ENCODE results near the gene SCO2.
A peak's percentile ranks its signal among the peaks of the same experiment; 100 is the strongest.
"Not testable (repeated sequence)": the region's sequence is repeated elsewhere in the genome, so short reads cannot be mapped to it uniquely, and the experiment has no call there.

Gene SCO2

GRCh38 chr22:50550395-50550794, 25.0 kb upstream of the SCO2 start:
- DNase-seq = no peak

- no peak for DNase-seq
Observed at GRCh38 chr22:50548921-50549790, 23.8 kb upstream of the SCO2 start.

DNA sequence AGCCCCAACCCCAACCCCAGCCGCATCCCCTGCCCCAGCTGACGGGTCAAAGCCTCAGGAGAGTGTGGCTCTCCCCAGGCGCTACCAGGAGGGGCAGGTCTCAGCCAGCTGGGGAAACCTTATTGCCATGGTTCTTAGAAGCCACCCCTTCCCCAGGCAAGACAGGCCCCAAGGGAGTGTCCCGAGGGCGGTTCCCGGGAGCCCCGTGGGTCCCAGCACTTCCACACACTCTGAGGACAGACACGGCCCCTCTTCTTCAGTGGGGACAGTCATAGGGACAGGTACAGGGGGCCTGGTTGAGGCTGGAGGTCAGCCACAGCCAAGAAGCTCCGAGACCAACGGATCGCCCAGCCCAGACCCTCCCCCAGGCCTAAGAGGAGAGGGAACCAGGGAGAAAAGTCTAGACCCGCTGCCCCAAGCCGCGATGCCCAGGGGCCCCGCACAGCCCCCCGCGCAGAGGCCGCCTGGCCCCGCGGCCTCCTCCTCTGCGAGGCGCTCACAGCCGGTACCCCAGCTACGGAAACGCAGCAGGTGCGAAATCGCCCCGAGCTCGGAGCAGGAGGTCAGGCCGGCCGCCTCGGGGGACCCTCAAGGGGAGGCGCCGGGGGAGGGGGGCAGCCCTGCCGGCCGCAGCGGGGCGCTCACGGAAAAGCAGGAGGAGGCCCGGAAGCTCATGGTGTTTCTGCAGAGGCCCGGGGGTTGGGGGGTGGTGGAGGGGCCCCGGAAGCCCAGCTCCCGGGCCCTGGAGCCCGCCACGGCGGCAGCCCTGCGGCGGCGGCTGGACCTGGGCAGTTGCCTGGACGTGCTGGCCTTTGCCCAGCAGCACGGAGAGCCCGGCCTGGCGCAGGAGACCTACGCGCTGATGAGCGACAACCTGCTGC, 22.9 kb upstream of the SCO2 start:
- no peak for DNase-seq

DNA sequence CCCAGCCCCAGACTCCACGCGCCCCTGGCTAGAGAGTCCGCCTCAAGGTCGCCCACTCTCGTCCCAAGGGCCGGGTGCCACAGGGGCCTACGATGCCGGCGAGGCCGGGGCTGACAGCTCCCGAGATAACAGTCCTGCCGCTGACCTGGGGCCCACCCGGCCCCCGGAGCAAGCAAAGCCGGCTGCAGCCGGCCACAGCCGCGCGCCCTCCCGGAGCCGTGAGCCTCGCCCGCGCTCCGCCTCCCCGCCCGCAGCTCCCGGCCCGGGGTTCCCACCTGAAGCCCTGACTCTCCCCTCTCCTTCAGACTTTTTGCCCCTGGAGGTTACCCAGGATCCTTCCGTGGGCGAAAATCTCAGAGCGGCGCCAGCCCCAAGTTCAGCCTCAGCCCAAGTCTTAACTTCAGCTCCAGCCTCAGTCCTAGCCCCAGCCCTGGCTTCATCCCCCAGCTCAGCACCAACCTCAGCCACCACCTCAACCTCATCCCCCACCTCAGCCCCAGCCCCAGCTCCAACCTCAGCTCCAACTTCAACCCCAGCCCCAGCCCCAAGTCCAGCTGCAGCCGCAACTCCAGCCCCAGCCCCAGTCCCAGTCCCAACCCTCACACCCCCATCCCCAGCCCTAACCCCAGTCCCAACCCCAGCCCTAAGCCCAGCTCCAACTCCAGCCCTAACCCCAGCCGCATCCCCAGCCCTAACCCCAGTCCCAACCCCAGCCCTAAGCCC, 22.0 kb upstream of the SCO2 start:
- DNase-seq = no peak

DNA sequence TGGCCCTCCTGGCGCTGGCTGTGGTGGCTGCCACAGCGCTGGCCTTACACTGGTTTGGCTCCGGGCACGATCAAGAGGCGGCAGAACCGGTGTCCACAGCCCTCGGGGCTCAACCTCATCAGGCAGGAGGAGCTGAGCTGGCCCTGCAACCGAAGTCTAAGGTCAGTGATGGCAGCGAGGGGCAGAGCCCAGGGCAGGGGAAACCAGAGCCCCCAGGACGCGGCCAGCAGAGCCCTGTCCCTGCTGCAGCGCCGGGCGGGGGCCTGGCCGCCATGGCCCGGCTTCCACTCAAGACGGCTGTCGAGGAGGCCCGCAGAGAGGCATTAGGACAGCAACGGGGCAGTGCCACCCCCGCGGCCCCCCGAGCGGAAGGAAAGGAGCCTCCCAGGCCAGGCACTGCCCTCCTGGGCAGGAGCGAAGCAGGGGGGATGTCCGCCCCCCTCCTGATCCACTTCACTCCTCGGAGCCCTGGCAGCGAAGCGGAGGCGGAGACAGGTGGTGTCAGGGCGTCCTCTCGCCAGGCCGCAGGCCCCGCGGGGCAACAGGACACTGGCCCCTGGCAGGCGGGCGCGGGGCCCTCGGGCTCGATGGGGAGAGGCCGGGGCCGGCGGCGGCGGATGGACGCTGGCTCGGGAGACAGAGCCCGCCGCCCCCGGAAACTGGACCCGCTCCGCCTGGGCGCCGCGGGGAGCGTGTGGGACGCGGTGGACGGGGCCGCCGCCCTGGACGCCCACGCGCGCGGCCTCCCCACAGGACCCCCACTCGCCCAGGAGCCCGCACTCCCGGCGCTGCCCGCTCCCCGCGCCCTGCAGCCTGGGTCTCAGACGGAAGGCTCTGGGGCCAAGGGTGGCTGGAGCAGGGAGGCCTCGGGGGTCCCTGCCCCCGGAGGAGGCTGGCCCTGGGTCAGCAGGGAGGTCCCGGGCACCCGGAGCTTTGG, 21.2 kb upstream of the SCO2 start:
- no peak for DNase-seq

- DNase-seq = no peak
Observed at GRCh38 chr22:50545522-50546325, 20.3 kb upstream of the SCO2 start, which contains the start of gene KLHDC7B. Gene KLHDC7B, plus strand, starts transcription at chr22:50545899. Its CDS starts 345 bp downstream, at chr22:50546244.

GRCh38 chr22:50544746-50545253, 19.4 kb upstream of the SCO2 start:
- no peak for DNase-seq

- peak; percentile 3 for DNase-seq
Observed at GRCh38 chr22:50544078-50544745, 18.8 kb upstream of the SCO2 start.

DNA sequence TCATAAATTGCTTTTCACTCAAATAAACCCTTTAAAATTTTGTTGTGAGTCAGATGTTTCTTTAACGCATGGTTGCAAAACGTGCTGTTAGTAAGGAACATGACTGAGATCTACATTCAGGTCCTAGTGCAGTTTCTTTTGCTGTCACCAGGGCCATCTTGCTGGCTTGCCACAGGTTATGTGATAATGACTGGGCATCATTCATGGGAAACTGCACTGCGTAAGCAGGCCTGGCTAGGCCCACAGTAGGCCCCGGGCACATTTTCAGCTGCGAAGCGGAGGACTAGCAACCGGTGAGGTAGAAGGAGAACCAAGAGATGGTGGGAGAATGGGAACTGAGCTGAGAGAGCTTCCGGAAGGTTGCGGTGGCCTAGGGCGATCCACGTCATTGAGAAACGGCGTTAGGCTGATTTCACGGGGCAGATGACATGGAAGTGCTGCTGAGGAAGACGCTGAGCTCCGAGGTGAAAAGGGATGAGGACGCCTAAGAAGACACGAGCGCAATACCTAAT, 17.1 kb upstream of the SCO2 start:
- DNase-seq = no peak

DNA sequence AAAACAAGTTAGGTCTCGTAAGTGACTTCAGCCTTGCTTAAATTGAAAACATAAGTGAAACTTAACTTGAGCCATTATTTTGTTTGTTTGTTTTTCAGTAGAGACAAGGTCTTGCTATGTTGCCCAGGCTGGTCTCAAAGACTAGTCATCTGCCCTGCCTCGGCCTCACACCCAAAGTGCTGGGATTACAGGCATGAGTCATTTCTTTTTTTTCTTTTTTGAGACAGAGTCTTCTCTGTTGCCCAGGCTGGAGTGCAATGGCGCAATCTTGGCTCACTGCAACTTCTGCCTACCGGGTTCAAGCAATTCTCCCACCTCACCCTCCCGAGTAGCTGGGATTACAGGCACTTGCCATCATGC, 16.2 kb upstream of the SCO2 start:
- DNase-seq = not testable (repeated sequence)

DNA sequence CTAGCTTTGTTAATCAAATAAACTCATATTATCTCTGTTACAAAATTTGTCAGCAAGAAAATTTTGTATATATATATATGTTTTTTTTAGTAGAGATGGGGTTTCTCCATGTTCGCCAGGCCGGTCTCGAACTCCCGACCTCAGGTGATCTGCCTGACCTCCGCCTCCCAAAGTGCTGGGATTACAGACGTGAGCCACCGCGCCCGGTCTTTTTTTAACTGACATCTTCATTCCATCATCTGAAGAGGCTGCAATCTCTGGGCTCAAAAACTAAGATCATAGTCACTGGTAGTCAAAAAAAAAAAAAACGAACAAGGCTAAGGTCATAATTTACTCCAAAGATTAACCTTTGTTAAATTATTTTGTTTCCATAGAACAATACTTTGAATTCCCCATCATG, 15.0 kb upstream of the SCO2 start:
- no peak for DNase-seq

DNA sequence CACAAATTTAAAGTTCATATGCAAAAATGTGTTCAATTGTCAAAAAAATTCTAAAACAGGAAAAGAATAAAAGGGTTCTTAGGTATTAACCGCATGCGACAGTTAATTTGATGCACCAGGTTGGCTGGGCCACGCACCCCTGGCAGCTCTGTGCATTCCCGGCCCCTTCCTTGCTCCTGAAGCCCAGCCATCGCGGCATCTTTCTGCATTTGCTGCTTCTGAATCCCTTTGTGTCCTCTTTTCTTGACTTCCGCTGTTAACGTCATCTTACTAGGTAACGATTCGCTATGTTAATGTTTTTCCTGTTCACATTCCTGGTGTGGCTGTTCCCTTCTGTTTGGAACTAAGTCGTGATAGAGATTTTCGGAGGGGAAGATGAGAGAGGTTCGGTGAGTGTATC, 12.4 kb upstream of the SCO2 start:
- no peak for DNase-seq

DNA sequence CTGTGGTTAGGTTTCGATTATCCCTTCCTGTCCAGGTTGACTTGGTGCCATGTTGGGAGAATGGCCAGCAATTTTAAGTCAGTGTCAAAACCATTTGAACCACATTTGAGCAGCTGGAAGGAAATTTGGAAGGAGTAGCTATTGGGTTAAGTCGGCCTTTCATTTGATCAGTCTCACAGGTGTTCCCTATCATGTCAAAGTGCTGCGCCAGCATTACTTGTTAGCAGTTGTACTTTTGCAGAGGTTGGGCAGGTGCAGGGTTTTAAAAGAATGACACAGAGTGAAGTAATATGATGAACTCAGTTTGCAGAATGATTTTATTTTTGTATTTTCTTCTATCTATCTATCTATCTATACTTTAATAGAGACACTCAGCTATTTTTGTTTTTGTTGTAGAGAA, 10.8 kb upstream of the SCO2 start:
- DNase-seq = no peak

DNA sequence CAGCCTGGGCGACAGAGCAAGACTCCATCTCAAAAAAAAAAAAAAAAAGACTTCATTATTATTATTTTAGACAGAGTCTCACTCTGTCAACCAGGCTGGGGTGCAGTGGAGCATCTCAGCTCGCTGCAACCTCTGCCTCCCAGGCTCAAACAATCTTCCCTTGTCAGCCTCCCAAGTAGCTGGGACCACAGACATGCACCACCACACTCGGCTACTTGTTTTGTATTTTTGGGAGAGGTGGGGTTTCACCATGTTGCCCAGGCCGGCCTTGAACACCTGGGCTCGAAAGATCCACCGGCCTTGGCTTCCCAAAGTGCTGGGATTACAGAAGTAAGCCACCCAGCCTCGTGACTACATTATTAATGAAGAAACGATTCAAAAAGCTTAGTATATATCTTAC, 9.7 kb upstream of the SCO2 start:
- DNase-seq = no peak

DNA sequence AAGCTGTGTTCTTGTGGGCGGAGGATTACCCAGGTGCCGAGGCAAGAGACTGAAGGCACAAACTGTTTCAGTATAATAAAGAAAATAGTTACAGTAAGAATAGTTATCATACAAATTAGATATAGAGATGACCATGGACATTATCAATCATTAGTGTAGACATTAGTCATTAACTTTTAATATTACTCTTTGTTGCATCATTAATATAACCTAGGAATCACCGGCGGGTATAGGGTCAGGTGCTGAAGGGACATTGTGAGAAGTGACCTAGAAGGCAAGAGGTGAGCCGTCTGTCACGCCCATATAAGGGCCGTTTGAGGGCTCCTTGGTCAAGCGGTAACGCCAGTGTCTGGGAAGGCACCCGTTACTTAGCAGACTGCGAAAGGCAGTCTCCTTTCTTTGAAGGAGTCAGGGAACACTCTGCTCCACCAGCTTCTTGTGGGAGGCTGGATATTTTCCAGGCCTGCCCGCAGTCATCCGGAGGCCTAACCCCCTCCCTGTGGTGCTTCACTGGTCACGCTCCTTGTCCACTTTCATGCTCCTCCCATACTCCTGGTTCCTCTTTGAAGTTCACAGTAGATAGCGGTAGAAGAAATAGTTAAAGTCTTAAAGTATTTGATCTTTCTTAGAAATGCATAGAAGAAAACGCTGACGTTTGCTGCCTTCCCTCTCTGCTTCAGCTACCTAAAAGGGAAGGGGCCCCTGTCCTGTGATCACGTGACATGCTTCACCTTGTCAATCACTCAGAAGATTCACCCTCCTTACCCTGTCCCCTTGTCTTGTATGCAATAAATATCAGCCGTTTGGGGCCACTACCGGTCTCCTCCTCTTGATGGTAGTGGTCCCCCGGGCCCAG, 8.7 kb upstream of the SCO2 start:
- DNase-seq = not testable (repeated sequence)

- no peak for DNase-seq
Observed at GRCh38 chr22:50532824-50533796, 7.7 kb upstream of the SCO2 start.

DNA sequence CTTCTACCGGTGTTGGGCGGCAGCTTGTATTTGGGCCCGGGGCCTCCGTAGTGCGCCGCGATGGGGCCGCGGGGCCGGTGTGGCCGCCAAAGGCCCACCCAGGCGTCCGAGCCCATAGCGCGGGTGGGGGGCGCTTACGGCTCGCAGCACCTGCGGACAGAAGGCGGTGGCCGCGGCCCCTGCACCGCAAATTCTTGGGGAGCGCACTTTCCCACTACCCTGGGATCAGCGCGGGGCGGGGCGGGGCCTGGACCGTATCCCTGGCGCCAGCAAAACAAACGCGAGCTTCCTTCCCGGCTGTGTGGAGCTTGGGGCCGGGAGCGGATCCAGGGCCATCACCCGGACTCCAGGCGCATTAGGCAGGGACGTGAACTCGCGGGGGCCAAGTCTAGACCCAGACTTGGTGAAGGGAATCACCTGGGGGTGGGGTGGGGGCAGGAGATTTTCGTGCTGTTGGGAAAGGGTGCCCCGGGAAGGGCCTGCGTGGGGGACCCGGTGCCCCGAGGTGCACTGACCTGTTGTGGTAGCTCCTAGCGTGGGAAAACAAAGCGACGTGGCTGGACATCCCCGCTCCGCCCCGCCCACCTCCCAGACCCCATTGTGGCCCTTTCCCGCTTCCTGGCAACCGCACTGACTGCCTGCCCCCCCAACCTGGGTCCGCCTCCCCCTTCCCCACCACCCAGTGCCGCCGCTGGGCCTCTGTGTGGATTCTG, 6.7 kb upstream of the SCO2 start:
- no peak for DNase-seq

All from NCI-H1092 (cell line).